GM10248 (cell line): ENCODE data around the gene TUBGCP5.
A peak's percentile ranks its signal among the peaks of the same experiment; 100 is the strongest.
"Not testable (repeated sequence)": the region's sequence is repeated elsewhere in the genome, so short reads cannot be mapped to it uniquely, and the experiment has no call there.

ENCODE experiments used
- CTCF ChIA-PET: fragments of 300-600 bp; sonication (Branson Sonifier 250); formaldehyde crosslinking; extraction: SDS; loops from one replicate; lab custom pipeline; 2021; ENCODE audit warnings: antibody characterized with exemption; lab: Yijun Ruan, JAX
- POLR2A ChIA-PET: fragments of 350-650 bp; sonication (Branson Sonifier 250); formaldehyde crosslinking; extraction: SDS; loops from one replicate; lab custom pipeline; 2020; ENCODE audit warnings: antibody characterized with exemption; lab: Yijun Ruan, JAX
- DNase-seq: peaks from one replicate; pipeline ENCODE4 v3.0.0; 2012; ENCODE audit errors: extremely low spot score
- CTCF ChIP-seq: IDR thresholded peaks from 2 replicates; pipeline ENCODE4 v1.5.1; 2012; ENCODE audit warnings: mild to moderate bottlenecking, low read depth; ENCODE audit errors: extremely low read depth, missing control alignments, control extremely low read depth

Gene TUBGCP5

GRCh38 chr15:23039143-23039916 is at the start of gene TUBGCP5:
TUBGCP5 (minus strand) TSS chr15:23039569; CDS start chr15:23039543, 26 bp downstream.
- ChIA-PET POLR2A (interaction anchor here (1.0 kb wide), 2 partner anchors 199 to 201 kb away, joined by 3 to 4 read pairs; partner anchors contain the start of gene NIPA2), CTCF (interaction anchor here (0.8 to 1.1 kb wide), 2 partner anchors 9 to 12 kb away, joined by 5 to 8 read pairs; no protein-coding TSS in a partner anchor)
- peak; percentile 97 for DNase-seq
- no peak for TF ChIP-seq CTCF

- POLR2A ChIA-PET: no interaction called here
- no peak for TF ChIP-seq CTCF
- no peak for DNase-seq
- CTCF ChIA-PET: no interaction called here
Measured at GRCh38 chr15:23083115-23083514, 43.7 kb upstream of the TUBGCP5 start.

GRCh38 chr15:23081996-23082737 is 42.8 kb upstream of the TUBGCP5 start:
- POLR2A ChIA-PET, DNase-seq, CTCF ChIA-PET: not testable (repeated sequence)

- POLR2A ChIA-PET: no interaction called here
- no peak for DNase-seq
Measured at GRCh38 chr15:23081271-23081670, 41.9 kb upstream of the TUBGCP5 start.

GRCh38 chr15:23079766-23080165 is 40.4 kb upstream of the TUBGCP5 start:
- ChIA-PET POLR2A (no interaction called here), CTCF (no interaction called here)
- no peak for TF ChIP-seq CTCF
- DNase-seq: no peak

More at GRCh38 chr15:23081271-23081670, 41.9 kb upstream of the TUBGCP5 start:
- CTCF ChIA-PET: no interaction called here
- no peak for TF ChIP-seq CTCF

- no peak for TF ChIP-seq CTCF
- ChIA-PET POLR2A (no interaction called here), CTCF (no interaction called here)
- DNase-seq: no peak
Measured at GRCh38 chr15:23075927-23076326, 36.6 kb upstream of the TUBGCP5 start.
